OCI-LY1 (cell line): ENCODE results near the gene AGPAT3.

ENCODE experiments used
- EZH2 ChIP-seq: fragments of 200-600 bp; sonication (generic), shearing (Covaris generic); IDR thresholded peaks from 2 replicates; pipeline ENCODE4 v1.8.0; 2017; ENCODE audit warnings: borderline replicate concordance, mixed run types, mild to moderate bottlenecking, antibody characterized with exemption, low read length, moderate library complexity, mixed read lengths
- TF ChIP-seq, protein P1 (sequence below): fragments of 200-600 bp; sonication (generic), shearing (Covaris generic); IDR thresholded peaks from 2 replicates; pipeline ENCODE4 v1.5.1; 2017; ENCODE audit warnings: mild to moderate bottlenecking, antibody characterized with exemption, low read length, moderate library complexity, mixed read lengths

DNA sequence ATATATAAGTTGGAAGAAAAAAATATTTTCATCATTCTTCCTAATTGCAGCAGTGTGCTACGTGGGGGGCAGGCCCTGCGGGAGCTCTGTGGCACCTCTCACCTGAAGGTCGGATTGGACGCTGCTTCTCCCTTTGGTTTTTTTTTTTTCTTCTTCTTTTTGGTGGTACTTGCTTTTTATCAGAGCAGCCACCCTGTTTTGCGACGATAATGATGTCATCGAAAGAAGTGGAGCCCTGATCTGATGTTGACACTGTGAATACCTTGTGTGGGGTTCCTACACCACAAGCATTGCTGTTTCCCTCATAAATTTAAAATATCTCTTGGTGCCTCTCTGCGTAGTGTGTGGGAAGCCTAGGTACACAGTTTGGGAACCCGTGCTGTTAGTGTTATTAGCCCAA, 152.6 kb downstream of the AGPAT3 start:
- TF ChIP-seq, protein P1, sequence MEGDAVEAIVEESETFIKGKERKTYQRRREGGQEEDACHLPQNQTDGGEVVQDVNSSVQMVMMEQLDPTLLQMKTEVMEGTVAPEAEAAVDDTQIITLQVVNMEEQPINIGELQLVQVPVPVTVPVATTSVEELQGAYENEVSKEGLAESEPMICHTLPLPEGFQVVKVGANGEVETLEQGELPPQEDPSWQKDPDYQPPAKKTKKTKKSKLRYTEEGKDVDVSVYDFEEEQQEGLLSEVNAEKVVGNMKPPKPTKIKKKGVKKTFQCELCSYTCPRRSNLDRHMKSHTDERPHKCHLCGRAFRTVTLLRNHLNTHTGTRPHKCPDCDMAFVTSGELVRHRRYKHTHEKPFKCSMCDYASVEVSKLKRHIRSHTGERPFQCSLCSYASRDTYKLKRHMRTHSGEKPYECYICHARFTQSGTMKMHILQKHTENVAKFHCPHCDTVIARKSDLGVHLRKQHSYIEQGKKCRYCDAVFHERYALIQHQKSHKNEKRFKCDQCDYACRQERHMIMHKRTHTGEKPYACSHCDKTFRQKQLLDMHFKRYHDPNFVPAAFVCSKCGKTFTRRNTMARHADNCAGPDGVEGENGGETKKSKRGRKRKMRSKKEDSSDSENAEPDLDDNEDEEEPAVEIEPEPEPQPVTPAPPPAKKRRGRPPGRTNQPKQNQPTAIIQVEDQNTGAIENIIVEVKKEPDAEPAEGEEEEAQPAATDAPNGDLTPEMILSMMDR = no peak
- no peak for TF ChIP-seq EZH2
